ENCODE results near the gene ZNF280B. TPM values are rescaled to one million over a fixed set of nuclear protein-coding genes. Genes with fewer than 3 reads are reported as not detected.

Gene ZNF280B
- total RNA-seq, 2 experiments from 2014 or later = 2.3 to 3.0 TPM

GRCh38 chr22:22487869-22488597 is 20.5 kb downstream of the ZNF280B start:
- ChIA-PET POLR2A (no interaction called here), CTCF (interaction anchor here (0.6 kb wide), 1 partner anchor 1594 kb away, joined by 3 read pairs; no protein-coding TSS in a partner anchor)
- no peaks in the 10 kb centered on the region for H3K4me1 Mint-ChIP-seq (ENCODE audit: low read depth)
- ATAC-seq = no peak
- H3K27ac Mint-ChIP-seq = no peak overlapping the region
- no peak for DNase-seq
- peaks cover 20% of the 10 kb centered on the region for H3K36me3 Mint-ChIP-seq (ENCODE audit: low read depth)
- H3K4me3 Mint-ChIP-seq = no peak overlapping the region
- no peaks in the 10 kb centered on the region for H3K9me3 Mint-ChIP-seq
- no peak for TF ChIP-seq CTCF (IDR thresholded peaks at IDR 0.05)
- H3K27me3 Mint-ChIP-seq = no peaks in the 10 kb centered on the region
- intact Hi-C loops (cut with micrococcal nuclease) = no loop called here

GRCh38 chr22:22487059-22487458 is 21.5 kb downstream of the ZNF280B start:
- POLR2A ChIA-PET = interaction anchor here (0.6 kb wide), 1 partner anchor 366 kb away, joined by 3 read pairs; no protein-coding TSS in a partner anchor
- H3K27me3 Mint-ChIP-seq = no peaks in the 10 kb centered on the region
- DNase-seq (no peak), ATAC-seq (no peak)
- intact Hi-C loops (cut with micrococcal nuclease) = no loop called here
- H3K4me1 Mint-ChIP-seq (ENCODE audit: low read depth) = no peaks in the 10 kb centered on the region
- H3K9me3 Mint-ChIP-seq = no peaks in the 10 kb centered on the region
- H3K27ac Mint-ChIP-seq = no peak overlapping the region
- TF ChIP-seq CTCF (IDR thresholded peaks at IDR 0.05) = no peak
- CTCF ChIA-PET = interaction anchor here (1.0 to 1.4 kb wide), 2 partner anchors 23 to 64 kb away, joined by 3 to 4 read pairs; no protein-coding TSS in a partner anchor
- peaks cover 20% of the 10 kb centered on the region for H3K36me3 Mint-ChIP-seq (ENCODE audit: low read depth)
- H3K4me3 Mint-ChIP-seq = no peak overlapping the region

- no peak overlapping the region for H3K4me3 Mint-ChIP-seq
- no peaks in the 10 kb centered on the region for H3K27me3 Mint-ChIP-seq
- no peaks in the 10 kb centered on the region for H3K4me1 Mint-ChIP-seq (ENCODE audit: low read depth)
- no peak for DNase-seq
- no peak for TF ChIP-seq CTCF (IDR thresholded peaks at IDR 0.05)
- intact Hi-C loops (cut with micrococcal nuclease) = no loop called here
- no peak overlapping the region for H3K27ac Mint-ChIP-seq
- ATAC-seq = no peak
- H3K9me3 Mint-ChIP-seq = no peaks in the 10 kb centered on the region
- ChIA-PET POLR2A (interaction anchor here (0.6 to 1.1 kb wide), 2 partner anchors 17 to 22 kb away, joined by 3 to 4 read pairs; partner anchors contain the start of gene ZNF280B), CTCF (interaction anchor here (0.9 to 1.4 kb wide), 3 partner anchors 22 to 63 kb away, joined by 3 to 4 read pairs (median 4); no protein-coding TSS in a partner anchor)
- peaks cover 20% of the 10 kb centered on the region for H3K36me3 Mint-ChIP-seq (ENCODE audit: low read depth)
These were observed 22.2 kb downstream of the ZNF280B start for GRCh38 chr22:22486132-22486899.

GRCh38 chr22:22485524-22485923 is 23.0 kb downstream of the ZNF280B start:
- H3K4me3 Mint-ChIP-seq = no peak overlapping the region

More at GRCh38 chr22:22485524-22485923, 23.0 kb downstream of the ZNF280B start:
- TF ChIP-seq CTCF (IDR thresholded peaks at IDR 0.05) = no peak
- Mint-ChIP-seq H3K9me3 (no peaks in the 10 kb centered on the region), H3K27me3 (no peaks in the 10 kb centered on the region), H3K27ac (no peak overlapping the region), H3K4me1 (ENCODE audit: low read depth) (no peaks in the 10 kb centered on the region), H3K36me3 (ENCODE audit: low read depth) (peaks cover 15% of the 10 kb centered on the region)
- POLR2A ChIA-PET = interaction anchor here (1.1 kb wide), 1 partner anchor 18 kb away, joined by 4 read pairs; no protein-coding TSS in a partner anchor
- no peak for DNase-seq
- no peak for ATAC-seq
- intact Hi-C loops (cut with micrococcal nuclease) = no loop called here
- CTCF ChIA-PET = interaction anchor here (0.9 kb wide), 1 partner anchor 21 kb away, joined by 4 read pairs; no protein-coding TSS in a partner anchor

Measured in activated CD8-positive, alpha-beta T cell treated with anti-CD3 and anti-CD28 coated beads for 36 hours (primary cell).